H1 (cell line): ENCODE data around the gene ENPP4. TPM values are rescaled to one million over a fixed set of nuclear protein-coding genes. Genes with fewer than 3 reads are reported as not detected.
A peak's percentile ranks its signal among the peaks of the same experiment; 100 is the strongest.

Source experiments
- CTBP2 ChIP-seq: IDR thresholded peaks from 2 replicates; pipeline ENCODE4 v1.7.0; 2011; ENCODE audit warnings: borderline replicate concordance, mild to moderate bottlenecking, moderate library complexity, mixed read lengths, low read length; ENCODE audit not compliant: insufficient read depth, insufficient read length
- JUN ChIP-seq: IDR thresholded peaks from 2 replicates; pipeline ENCODE4 v1.6.1; 2011; ENCODE audit warnings: low read depth, mild to moderate bottlenecking, improper control_type of control experiment, low read length
- KDM5A ChIP-seq: fragments of 200-600 bp; IDR thresholded peaks from 2 replicates; pipeline ENCODE4 v1.7.1; 2012; ENCODE audit warnings: mild to moderate bottlenecking, low read length, inconsistent platforms, mixed read lengths
- NRF1 ChIP-seq: IDR thresholded peaks from 2 replicates; pipeline ENCODE4 v1.6.1; 2011; ENCODE audit warnings: mild to moderate bottlenecking, low read depth, low read length, improper control_type of control experiment
- POLR2AphosphoS5 ChIP-seq: IDR thresholded peaks from 2 replicates; pipeline ENCODE4 v1.6.1; 2011; ENCODE audit warnings: low read depth, low read length
- polyA plus RNA-seq, 7 experiments: library from polyadenylated mRNA; depleted of rRNA in 3 of 7; stranded (reverse) in 5 of 7; unstranded in 2 of 7; fragments of >200 nt in 5 of 7; fragments of 200-250 nt in 2 of 7; gene quantifications; 1 replicate in 5 of 7; 2 replicates in 1 of 7; 4 replicates in 1 of 7; pipeline versions ENCODE4 v1.2.1 to v1.2.3, GENCODE V29; 2011 to 2013; ENCODE audit warnings: missing spikeins in 2 of 7, mixed read lengths in 2 of 7
- total RNA-seq: library from RNA; stranded (reverse); fragmentation: NEBNext Ultra II Directional; extraction: Animal tissue kit (Norgen Biotek cat#: 25700); gene quantifications from 2 replicates; pipeline ENCODE4 v1.2.1, GENCODE V29; 2021
- TF ChIP-seq, protein P1 (sequence below): fragments of 300-600 bp; sonication (generic); IDR thresholded peaks from 2 replicates; pipeline ENCODE4 v1.7.1; 2012; ENCODE audit warnings: low read length, moderate library complexity, mild to moderate bottlenecking, inconsistent platforms; ENCODE audit not compliant: insufficient replicate concordance
- TF ChIP-seq, protein P2 (sequence below): IDR thresholded peaks from 2 replicates; pipeline ENCODE4 v1.6.1; 2011; ENCODE audit warnings: low read depth, mild to moderate bottlenecking, low read length; ENCODE audit not compliant: insufficient read depth

The ENPP4 gene
- total and polyA plus RNA-seq, 2 of the 8 experiments (the other 6 are each of a cell fraction or from before 2014, with no cell fraction given), result 2.0 to 4.4 TPM

DNA sequence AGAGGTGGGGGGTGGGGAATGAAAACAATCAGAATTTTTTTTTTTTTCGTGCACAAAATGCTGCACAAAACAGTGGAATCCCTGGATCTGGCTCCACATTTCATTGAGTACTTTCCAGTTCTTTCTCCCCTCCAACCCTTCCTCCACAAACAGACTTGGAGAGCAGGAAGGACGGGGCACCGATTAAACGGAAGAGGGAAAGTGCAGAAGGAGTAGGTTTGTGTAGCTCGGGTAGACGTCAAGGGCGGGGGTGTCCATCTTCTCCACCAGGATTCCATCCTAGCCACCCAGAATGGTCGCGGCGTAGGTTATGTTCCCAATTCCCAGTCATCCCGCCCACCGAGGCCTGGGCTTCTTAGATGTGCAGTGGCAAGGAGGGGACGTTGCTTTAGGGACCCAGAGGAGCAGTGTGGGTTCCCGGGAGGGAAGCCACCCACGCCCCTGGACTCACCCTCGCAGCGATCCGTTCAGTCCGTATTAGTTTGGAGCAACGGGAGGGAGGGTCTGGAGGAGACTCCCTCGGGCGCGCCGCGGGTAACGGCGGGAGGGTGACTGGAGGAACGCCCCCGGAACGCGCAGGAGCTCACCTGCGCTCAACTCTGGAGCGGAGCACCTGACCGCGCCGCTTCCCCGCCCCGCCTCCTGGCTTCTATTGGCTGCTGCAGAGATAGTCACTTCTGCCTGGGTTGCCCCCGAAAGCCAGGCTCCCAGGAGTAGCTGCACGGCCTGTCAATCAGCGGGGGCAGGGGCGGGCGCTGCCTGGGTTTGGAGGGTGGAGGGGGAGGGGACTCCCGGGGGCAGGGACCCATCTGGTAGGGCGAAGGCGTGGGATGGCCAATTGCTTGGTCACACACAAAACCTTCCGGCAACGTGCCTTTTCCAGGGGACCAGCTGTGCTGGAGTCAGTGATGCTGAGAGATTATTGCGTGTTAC, 40.8 kb downstream of the ENPP4 start, which contains the start of gene ENPP5 (continued):
- TF ChIP-seq, protein P1, sequence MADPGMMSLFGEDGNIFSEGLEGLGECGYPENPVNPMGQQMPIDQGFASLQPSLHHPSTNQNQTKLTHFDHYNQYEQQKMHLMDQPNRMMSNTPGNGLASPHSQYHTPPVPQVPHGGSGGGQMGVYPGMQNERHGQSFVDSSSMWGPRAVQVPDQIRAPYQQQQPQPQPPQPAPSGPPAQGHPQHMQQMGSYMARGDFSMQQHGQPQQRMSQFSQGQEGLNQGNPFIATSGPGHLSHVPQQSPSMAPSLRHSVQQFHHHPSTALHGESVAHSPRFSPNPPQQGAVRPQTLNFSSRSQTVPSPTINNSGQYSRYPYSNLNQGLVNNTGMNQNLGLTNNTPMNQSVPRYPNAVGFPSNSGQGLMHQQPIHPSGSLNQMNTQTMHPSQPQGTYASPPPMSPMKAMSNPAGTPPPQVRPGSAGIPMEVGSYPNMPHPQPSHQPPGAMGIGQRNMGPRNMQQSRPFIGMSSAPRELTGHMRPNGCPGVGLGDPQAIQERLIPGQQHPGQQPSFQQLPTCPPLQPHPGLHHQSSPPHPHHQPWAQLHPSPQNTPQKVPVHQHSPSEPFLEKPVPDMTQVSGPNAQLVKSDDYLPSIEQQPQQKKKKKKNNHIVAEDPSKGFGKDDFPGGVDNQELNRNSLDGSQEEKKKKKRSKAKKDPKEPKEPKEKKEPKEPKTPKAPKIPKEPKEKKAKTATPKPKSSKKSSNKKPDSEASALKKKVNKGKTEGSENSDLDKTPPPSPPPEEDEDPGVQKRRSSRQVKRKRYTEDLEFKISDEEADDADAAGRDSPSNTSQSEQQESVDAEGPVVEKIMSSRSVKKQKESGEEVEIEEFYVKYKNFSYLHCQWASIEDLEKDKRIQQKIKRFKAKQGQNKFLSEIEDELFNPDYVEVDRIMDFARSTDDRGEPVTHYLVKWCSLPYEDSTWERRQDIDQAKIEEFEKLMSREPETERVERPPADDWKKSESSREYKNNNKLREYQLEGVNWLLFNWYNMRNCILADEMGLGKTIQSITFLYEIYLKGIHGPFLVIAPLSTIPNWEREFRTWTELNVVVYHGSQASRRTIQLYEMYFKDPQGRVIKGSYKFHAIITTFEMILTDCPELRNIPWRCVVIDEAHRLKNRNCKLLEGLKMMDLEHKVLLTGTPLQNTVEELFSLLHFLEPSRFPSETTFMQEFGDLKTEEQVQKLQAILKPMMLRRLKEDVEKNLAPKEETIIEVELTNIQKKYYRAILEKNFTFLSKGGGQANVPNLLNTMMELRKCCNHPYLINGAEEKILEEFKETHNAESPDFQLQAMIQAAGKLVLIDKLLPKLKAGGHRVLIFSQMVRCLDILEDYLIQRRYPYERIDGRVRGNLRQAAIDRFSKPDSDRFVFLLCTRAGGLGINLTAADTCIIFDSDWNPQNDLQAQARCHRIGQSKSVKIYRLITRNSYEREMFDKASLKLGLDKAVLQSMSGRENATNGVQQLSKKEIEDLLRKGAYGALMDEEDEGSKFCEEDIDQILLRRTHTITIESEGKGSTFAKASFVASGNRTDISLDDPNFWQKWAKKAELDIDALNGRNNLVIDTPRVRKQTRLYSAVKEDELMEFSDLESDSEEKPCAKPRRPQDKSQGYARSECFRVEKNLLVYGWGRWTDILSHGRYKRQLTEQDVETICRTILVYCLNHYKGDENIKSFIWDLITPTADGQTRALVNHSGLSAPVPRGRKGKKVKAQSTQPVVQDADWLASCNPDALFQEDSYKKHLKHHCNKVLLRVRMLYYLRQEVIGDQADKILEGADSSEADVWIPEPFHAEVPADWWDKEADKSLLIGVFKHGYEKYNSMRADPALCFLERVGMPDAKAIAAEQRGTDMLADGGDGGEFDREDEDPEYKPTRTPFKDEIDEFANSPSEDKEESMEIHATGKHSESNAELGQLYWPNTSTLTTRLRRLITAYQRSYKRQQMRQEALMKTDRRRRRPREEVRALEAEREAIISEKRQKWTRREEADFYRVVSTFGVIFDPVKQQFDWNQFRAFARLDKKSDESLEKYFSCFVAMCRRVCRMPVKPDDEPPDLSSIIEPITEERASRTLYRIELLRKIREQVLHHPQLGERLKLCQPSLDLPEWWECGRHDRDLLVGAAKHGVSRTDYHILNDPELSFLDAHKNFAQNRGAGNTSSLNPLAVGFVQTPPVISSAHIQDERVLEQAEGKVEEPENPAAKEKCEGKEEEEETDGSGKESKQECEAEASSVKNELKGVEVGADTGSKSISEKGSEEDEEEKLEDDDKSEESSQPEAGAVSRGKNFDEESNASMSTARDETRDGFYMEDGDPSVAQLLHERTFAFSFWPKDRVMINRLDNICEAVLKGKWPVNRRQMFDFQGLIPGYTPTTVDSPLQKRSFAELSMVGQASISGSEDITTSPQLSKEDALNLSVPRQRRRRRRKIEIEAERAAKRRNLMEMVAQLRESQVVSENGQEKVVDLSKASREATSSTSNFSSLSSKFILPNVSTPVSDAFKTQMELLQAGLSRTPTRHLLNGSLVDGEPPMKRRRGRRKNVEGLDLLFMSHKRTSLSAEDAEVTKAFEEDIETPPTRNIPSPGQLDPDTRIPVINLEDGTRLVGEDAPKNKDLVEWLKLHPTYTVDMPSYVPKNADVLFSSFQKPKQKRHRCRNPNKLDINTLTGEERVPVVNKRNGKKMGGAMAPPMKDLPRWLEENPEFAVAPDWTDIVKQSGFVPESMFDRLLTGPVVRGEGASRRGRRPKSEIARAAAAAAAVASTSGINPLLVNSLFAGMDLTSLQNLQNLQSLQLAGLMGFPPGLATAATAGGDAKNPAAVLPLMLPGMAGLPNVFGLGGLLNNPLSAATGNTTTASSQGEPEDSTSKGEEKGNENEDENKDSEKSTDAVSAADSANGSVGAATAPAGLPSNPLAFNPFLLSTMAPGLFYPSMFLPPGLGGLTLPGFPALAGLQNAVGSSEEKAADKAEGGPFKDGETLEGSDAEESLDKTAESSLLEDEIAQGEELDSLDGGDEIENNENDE, result no peak
- TF ChIP-seq KDM5A (no peak), POLR2AphosphoS5 (peak; percentile 76), CTBP2 (no peak), JUN (no peak), NRF1 (no peak)
- TF ChIP-seq, protein P2, sequence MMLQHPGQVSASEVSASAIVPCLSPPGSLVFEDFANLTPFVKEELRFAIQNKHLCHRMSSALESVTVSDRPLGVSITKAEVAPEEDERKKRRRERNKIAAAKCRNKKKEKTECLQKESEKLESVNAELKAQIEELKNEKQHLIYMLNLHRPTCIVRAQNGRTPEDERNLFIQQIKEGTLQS, result no peak
